B cell (primary cell): ENCODE data around the gene ATAT1. TPM values are rescaled to one million over a fixed set of nuclear protein-coding genes. Genes with fewer than 3 reads are reported as not detected.

Source experiments
- ATAC-seq: fragments of 200-7000 bp; cut with Tn5 transposase; one replicate; pipeline ENCODE4 v1.10.0; 2021; ENCODE audit warnings: low read depth, mild to moderate bottlenecking, moderate number of reproducible peaks, moderate library complexity
- CTCF ChIA-PET: fragments of 350-600 bp; sonication (Branson Sonifier 250); formaldehyde crosslinking; loops from one replicate; lab custom pipeline; 2021; ENCODE audit warnings: antibody characterized with exemption, inconsistent platforms; lab: Charles Lee
- POLR2A ChIA-PET: fragments of 350-600 bp; sonication (Branson Sonifier 250); formaldehyde crosslinking; loops from one replicate; lab custom pipeline; 2021; ENCODE audit warnings: antibody characterized with exemption; lab: Charles Lee
- DNase-seq: peaks from one replicate; pipeline ENCODE4 v3.0.0; 2013
- H2AFZ ChIP-seq: 2 replicates; pipeline ENCODE4 v1.6.1; 2012; ENCODE audit warnings: mild to moderate bottlenecking, low read depth, low read length; ENCODE audit not compliant: insufficient read depth, poor library complexity, severe bottlenecking
- H3K27ac ChIP-seq, 2 donors: 1 replicate in 1 of 2; 2 replicates in 1 of 2; pipeline ENCODE4 v1.5.1; 2012 to 2013; ENCODE audit warnings: low read length in 2 of 2, mild to moderate bottlenecking in 2 of 2, moderate library complexity in 1 of 2
- H3K27me3 ChIP-seq, 4 experiments: fragments of 200-600 bp in 1 of 4; sonication (generic) in 1 of 4; replicated peaks in 1 of 4; 1 replicate in 2 of 4; 2 replicates in 2 of 4; pipeline versions ENCODE4 v1.6.1 to v1.7.0; 2013 to 2016; ENCODE audit warnings: low read length in 3 of 4, mild to moderate bottlenecking in 2 of 4, mixed read lengths in 1 of 4, moderate library complexity in 1 of 4; ENCODE audit not compliant: insufficient read depth in 4 of 4, control insufficient read depth in 3 of 4; ENCODE audit errors: control extremely low read depth in 1 of 4
- H3K36me3 ChIP-seq, 2 experiments: replicated peaks in 1 of 2; 1 replicate in 1 of 2; 2 replicates in 1 of 2; pipeline versions ENCODE4 v1.6.1 to v1.7.1; 2013; ENCODE audit warnings: low read length in 1 of 2; ENCODE audit not compliant: insufficient read depth in 2 of 2, control insufficient read depth in 1 of 2; ENCODE audit errors: control extremely low read depth in 1 of 2, extremely low read depth in 1 of 2
- H3K4me1 ChIP-seq, 2 donors: fragments of 200-600 bp in 1 of 2; sonication (generic) in 1 of 2; 1 replicate in 1 of 2; 2 replicates in 1 of 2; pipeline versions ENCODE4 v1.5.1 to v1.6.1; 2013 to 2017; ENCODE audit warnings: low read length in 2 of 2; ENCODE audit not compliant: control insufficient read depth in 2 of 2, insufficient read depth in 2 of 2
- H3K4me2 ChIP-seq: replicated peaks from 2 replicates; pipeline ENCODE3; 2012; ENCODE audit warnings: mild to moderate bottlenecking, low read depth, low read length; ENCODE audit not compliant: poor library complexity, severe bottlenecking
- H3K4me3 ChIP-seq, 5 experiments: fragments of 200-600 bp in 1 of 5; sonication (generic) in 1 of 5; 1 replicate in 3 of 5; 2 replicates in 2 of 5; pipeline versions ENCODE4 v1.5.1 to v1.7.0; 2011 to 2016; ENCODE audit warnings: low read length in 4 of 5, mild to moderate bottlenecking in 4 of 5, low read depth in 2 of 5, control low read depth in 1 of 5, moderate library complexity in 1 of 5; ENCODE audit not compliant: insufficient read depth in 1 of 5; ENCODE audit errors: control extremely low read depth in 1 of 5, extremely low read depth in 1 of 5
- H3K79me2 ChIP-seq: fragments of 200-600 bp; sonication (generic); one replicate; pipeline ENCODE4 v1.6.0; 2016; ENCODE audit warnings: low read length; ENCODE audit not compliant: control insufficient read depth, insufficient read depth
- H3K9ac ChIP-seq: fragments of 200-600 bp; sonication (generic); 2 replicates; pipeline ENCODE4 v1.6.1; 2017; ENCODE audit warnings: mild to moderate bottlenecking, low read length, moderate library complexity
- H3K9me3 ChIP-seq, 3 donors: one replicate each; pipeline versions ENCODE4 v1.6.1 to v1.7.1; 2013; ENCODE audit warnings: low read length in 2 of 3; ENCODE audit not compliant: control insufficient read depth in 2 of 3, insufficient read depth in 1 of 3; ENCODE audit errors: control extremely low read depth in 1 of 3
- H4K20me1 ChIP-seq: 2 replicates; pipeline ENCODE4 v1.6.0; 2012; ENCODE audit warnings: mild to moderate bottlenecking, low read length; ENCODE audit not compliant: insufficient read depth, control insufficient read depth, poor library complexity, severe bottlenecking
- H3K27ac Mint-ChIP-seq: one replicate; pipeline ENCODE4 v1.8.0; 2021; ENCODE audit warnings: mixed read lengths
- H3K27me3 Mint-ChIP-seq: one replicate; pipeline ENCODE4 v1.8.0; 2021; ENCODE audit warnings: mixed read lengths
- H3K4me1 Mint-ChIP-seq: one replicate; pipeline ENCODE4 v1.8.0; 2021; ENCODE audit warnings: mixed read lengths
- H3K4me3 Mint-ChIP-seq: one replicate; pipeline ENCODE4 v1.8.0; 2021; ENCODE audit warnings: mixed read lengths
- H3K9me3 Mint-ChIP-seq: one replicate; pipeline ENCODE4 v1.8.0; 2022; ENCODE audit warnings: mixed read lengths; ENCODE audit not compliant: insufficient read depth
- CTCF ChIP-seq: fragments of 200-600 bp; IDR thresholded peaks from one replicate; pipeline ENCODE4 v1.8.0; 2022; ENCODE audit warnings: antibody characterized with exemption, mild to moderate bottlenecking
- EZH2 ChIP-seq: IDR thresholded peaks from 2 replicates; pipeline ENCODE4 v1.6.1; 2012; ENCODE audit warnings: borderline replicate concordance, low read depth, mild to moderate bottlenecking, moderate library complexity, low read length; ENCODE audit not compliant: insufficient read depth, poor library complexity, severe bottlenecking
- WGBS: methylation state at CpG from one replicate; pipeline ENCODE4 v1.1.5; 2013; ENCODE audit warnings: missing lambda C conversion rate; ENCODE audit not compliant: insufficient coverage; 5-methylcytosine and 5-hydroxymethylcytosine counted together
- intact Hi-C: fragments of 100-400 bp; cut with micrococcal nuclease; formaldehyde crosslinking; loops from one replicate; pipeline ENCODE4 v1.10.0; 2022
- polyA minus RNA-seq: library from RNA; depleted of rRNA, polyadenylated mRNA; stranded (reverse); fragments of >200 nt; gene quantifications from 2 replicates; pipeline ENCODE4 v1.2.3, GENCODE V29; 2012
- polyA plus RNA-seq: library from polyadenylated mRNA; depleted of rRNA; stranded (reverse); fragments of >200 nt; gene quantifications from 2 replicates; pipeline ENCODE4 v1.2.3, GENCODE V29; 2012
- total RNA-seq, 2 donors: library from RNA; stranded (reverse); fragments of 120-200 nt in 1 of 2; gene quantifications; 1 replicate in 1 of 2; 2 replicates in 1 of 2; pipeline versions ENCODE4 v1.2.3 to v1.2.4, GENCODE V29; 2013 to 2022

Gene ATAT1
- total RNA-seq (19.3 and 21.5 TPM in 2 replicates), polyA plus RNA-seq (15.1 and 15.7 TPM in 2 replicates), polyA minus RNA-seq (4.5 and 11.8 TPM in 2 replicates)
- total RNA-seq (2013): 3.6 TPM

- intact Hi-C loops: loop anchor here (1.0 kb wide), 4 partner anchors 9 to 105 kb away; partner anchors contain the start of genes C6orf136, DHX16, MRPS18B and PPP1R10
- H3K27me3 Mint-ChIP-seq: no peaks in the 10 kb centered on the region
- H3K9me3 Mint-ChIP-seq: no peaks in the 10 kb centered on the region
- H3K4me3 Mint-ChIP-seq: peak within 1 kb of the TSS; percentile 93
- H3K9me3 ChIP-seq: no peaks in the 10 kb centered on the region
- DNase-seq: peak; percentile 93
- H3K27me3 ChIP-seq: no peaks in the 10 kb centered on the region
- peak within 1 kb of the TSS; percentile 89 for H3K4me2 ChIP-seq
- peaks cover 12 to 18% of the 10 kb centered on the region in 2 donors for H3K4me1 ChIP-seq
- H3K4me1 Mint-ChIP-seq: peaks cover 19% of the 10 kb centered on the region
- CTCF ChIA-PET: interaction anchor here (0.7 to 2.4 kb wide), 11 partner anchors 8 to 461 kb away, joined by 3 to 18 read pairs (median 4); partner anchors contain the start of gene DHX16
- ATAC-seq: peak; percentile 99
- peaks cover 26% of the 10 kb centered on the region for H3K79me2 ChIP-seq
- H3K27ac ChIP-seq: peak within 1 kb of the TSS; percentile 84 to 87
- TF ChIP-seq CTCF (peak; percentile 64), EZH2 (no peak)
- peak within 1 kb of the TSS; percentile 81 for H3K9ac ChIP-seq
- POLR2A ChIA-PET: interaction anchor here (1.0 to 1.6 kb wide), 3 partner anchors 9 to 14 kb away, joined by 5 read pairs; partner anchors contain the start of genes MRPS18B and PPP1R10
- H3K27ac Mint-ChIP-seq: peak within 1 kb of the TSS; percentile 89
- WGBS: 6% methylated on average over 35 of the region's 36 CpGs
- H4K20me1 ChIP-seq: no peaks in the 10 kb centered on the region
- peak within 1 kb of the TSS; percentile 91 for H2AFZ ChIP-seq
- peaks cover 5 to 53% of the 10 kb centered on the region in 2 experiments for H3K36me3 ChIP-seq
- peak within 1 kb of the TSS; percentile 60 to 87 (median 72) for H3K4me3 ChIP-seq
These were observed at the start of gene ATAT1 for GRCh38 chr6:30626484-30627366. ATAT1 (plus strand) TSS chr6:30626874.
